Thyroid gland (tissue), 4 donors: ENCODE data around the gene PREX1.

ENCODE experiments used
- POLR2A ChIP-seq, 2 donors: fragments of 450-650 bp; IDR thresholded peaks; one replicate each; pipeline ENCODE4 v1.6.1; 2017; ENCODE audit warnings: antibody characterized with exemption in 2 of 2, mild to moderate bottlenecking in 2 of 2, moderate library complexity in 1 of 2
- TF ChIP-seq, protein P1 (sequence below), 6 experiments: fragments of 200-600 bp in 3 of 6; fragments of 450-650 bp in 3 of 6; sonication (generic) in 3 of 6; IDR thresholded peaks; one replicate each; pipeline ENCODE4 v1.5.1; 2016 to 2019; ENCODE audit warnings: antibody characterized with exemption in 6 of 6, mild to moderate bottlenecking in 2 of 6, inconsistent platforms in 1 of 6, moderate library complexity in 1 of 6

DNA sequence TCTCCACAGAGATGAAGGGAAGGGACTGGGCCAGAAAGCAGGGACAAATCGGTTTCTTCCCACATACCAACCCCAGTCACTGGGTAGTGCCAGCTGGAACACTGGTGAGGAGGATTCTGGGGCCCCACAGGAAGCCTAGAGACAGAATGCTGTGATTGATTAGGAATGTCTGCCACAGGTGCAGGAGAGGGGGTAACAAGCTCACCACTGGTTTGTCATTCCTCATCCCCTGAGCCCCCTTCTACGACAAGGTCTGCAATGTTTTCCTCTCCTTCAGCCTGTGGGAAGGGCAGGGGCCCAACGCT lies 89.8 kb downstream of the PREX1 start:
- TF ChIP-seq POLR2A (IDR thresholded peaks at IDR 0.05), result no peak
- TF ChIP-seq, protein P1, sequence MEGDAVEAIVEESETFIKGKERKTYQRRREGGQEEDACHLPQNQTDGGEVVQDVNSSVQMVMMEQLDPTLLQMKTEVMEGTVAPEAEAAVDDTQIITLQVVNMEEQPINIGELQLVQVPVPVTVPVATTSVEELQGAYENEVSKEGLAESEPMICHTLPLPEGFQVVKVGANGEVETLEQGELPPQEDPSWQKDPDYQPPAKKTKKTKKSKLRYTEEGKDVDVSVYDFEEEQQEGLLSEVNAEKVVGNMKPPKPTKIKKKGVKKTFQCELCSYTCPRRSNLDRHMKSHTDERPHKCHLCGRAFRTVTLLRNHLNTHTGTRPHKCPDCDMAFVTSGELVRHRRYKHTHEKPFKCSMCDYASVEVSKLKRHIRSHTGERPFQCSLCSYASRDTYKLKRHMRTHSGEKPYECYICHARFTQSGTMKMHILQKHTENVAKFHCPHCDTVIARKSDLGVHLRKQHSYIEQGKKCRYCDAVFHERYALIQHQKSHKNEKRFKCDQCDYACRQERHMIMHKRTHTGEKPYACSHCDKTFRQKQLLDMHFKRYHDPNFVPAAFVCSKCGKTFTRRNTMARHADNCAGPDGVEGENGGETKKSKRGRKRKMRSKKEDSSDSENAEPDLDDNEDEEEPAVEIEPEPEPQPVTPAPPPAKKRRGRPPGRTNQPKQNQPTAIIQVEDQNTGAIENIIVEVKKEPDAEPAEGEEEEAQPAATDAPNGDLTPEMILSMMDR (IDR thresholded peaks at IDR 0.05), result no peak
